ENCODE results near the gene KSR2. TPM values are rescaled to one million over a fixed set of nuclear protein-coding genes. Genes with fewer than 3 reads are reported as not detected.

The KSR2 gene
- total RNA-seq, 4 donors from 2014 or later = under 0.01 to 0.06 (median 0.03) TPM

DNA sequence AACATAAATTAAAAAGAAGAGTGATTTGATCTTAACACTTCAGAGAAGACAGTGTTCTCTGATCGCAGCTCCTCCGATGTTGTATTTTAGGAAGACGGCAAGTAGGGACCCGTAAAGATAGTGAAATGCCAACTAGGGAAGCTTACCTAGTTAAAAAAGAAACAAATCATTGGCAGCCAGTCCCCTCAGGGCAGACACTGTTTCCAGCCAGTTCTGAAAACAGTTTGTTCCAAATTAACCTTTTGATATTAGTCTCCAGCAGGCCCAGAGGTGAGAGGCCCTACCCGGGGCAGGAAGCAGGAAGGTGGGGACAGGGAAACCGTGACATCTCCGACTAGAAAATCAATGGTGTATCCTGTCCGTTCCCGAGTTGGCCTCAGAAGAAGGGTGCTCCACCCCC lies 56.0 kb downstream of the KSR2 start:
- Histone ChIP-seq H3K27me3 (no peaks in the 10 kb centered on the region), H3K4me3 (no peak overlapping the region), H3K9me3 (peaks cover 0 to 10% (median 4%) of the 10 kb centered on the region in 4 donors), H3K36me3 (no peaks in the 10 kb centered on the region), H3K4me1 (no peaks in the 10 kb centered on the region), H3K27ac (replicated peaks in 1 of 4) (no peak overlapping the region)
- DNase-seq (ENCODE audit: extremely low spot score) = no peak
- TF ChIP-seq POLR2A (IDR thresholded peaks at IDR 0.05; ENCODE audit: low read depth) (no peak), EP300 (IDR thresholded peaks at IDR 0.05) (no peak), POLR2AphosphoS5 (IDR thresholded peaks at IDR 0.05) (no peak)
- TF ChIP-seq, protein P1, sequence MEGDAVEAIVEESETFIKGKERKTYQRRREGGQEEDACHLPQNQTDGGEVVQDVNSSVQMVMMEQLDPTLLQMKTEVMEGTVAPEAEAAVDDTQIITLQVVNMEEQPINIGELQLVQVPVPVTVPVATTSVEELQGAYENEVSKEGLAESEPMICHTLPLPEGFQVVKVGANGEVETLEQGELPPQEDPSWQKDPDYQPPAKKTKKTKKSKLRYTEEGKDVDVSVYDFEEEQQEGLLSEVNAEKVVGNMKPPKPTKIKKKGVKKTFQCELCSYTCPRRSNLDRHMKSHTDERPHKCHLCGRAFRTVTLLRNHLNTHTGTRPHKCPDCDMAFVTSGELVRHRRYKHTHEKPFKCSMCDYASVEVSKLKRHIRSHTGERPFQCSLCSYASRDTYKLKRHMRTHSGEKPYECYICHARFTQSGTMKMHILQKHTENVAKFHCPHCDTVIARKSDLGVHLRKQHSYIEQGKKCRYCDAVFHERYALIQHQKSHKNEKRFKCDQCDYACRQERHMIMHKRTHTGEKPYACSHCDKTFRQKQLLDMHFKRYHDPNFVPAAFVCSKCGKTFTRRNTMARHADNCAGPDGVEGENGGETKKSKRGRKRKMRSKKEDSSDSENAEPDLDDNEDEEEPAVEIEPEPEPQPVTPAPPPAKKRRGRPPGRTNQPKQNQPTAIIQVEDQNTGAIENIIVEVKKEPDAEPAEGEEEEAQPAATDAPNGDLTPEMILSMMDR (IDR thresholded peaks at IDR 0.05) = no peak
- WGBS = 85% methylated on average over 9 of the region's 9 CpGs
- intact Hi-C loops (cut with DNase I) = no loop called here

DNA sequence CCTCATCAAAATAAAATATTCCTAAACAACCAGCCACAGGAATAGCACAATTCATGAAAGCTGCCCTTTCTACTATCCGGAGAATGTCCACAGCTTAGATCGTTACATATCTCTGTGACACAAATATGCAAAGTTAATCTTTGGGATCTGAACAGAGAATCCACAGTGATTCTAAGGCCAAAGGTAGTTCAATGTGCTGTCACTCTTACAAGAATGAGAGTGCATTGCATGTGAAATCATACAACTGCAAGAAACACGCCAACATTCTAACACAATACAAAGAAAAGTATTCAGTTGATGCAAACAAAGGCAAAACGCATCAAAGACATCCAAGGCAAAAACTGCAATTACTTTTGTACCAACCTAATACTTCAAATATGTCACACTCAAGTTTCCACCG lies 60.4 kb downstream of the KSR2 start:
- TF ChIP-seq EP300 (IDR thresholded peaks at IDR 0.05) = no peak
- TF ChIP-seq, protein P1 (IDR thresholded peaks at IDR 0.05) = no peak
- no peak for TF ChIP-seq POLR2A (IDR thresholded peaks at IDR 0.05; ENCODE audit: low read depth)
- no peak for TF ChIP-seq POLR2AphosphoS5 (IDR thresholded peaks at IDR 0.05)
- H3K4me1 ChIP-seq = no peaks in the 10 kb centered on the region
- 77% methylated on average over 5 of the region's 5 CpGs for WGBS
- H3K27ac ChIP-seq (replicated peaks in 1 of 4) = no peak overlapping the region
- intact Hi-C loops (cut with DNase I) = no loop called here
- H3K36me3 ChIP-seq = no peaks in the 10 kb centered on the region
- peaks cover 0 to 8% (median 0%) of the 10 kb centered on the region in 4 donors for H3K27me3 ChIP-seq
- no peak for DNase-seq (ENCODE audit: extremely low spot score)
- H3K4me3 ChIP-seq = no peak overlapping the region
- H3K9me3 ChIP-seq = peaks cover 0 to 10% (median 4%) of the 10 kb centered on the region in 4 donors

DNA sequence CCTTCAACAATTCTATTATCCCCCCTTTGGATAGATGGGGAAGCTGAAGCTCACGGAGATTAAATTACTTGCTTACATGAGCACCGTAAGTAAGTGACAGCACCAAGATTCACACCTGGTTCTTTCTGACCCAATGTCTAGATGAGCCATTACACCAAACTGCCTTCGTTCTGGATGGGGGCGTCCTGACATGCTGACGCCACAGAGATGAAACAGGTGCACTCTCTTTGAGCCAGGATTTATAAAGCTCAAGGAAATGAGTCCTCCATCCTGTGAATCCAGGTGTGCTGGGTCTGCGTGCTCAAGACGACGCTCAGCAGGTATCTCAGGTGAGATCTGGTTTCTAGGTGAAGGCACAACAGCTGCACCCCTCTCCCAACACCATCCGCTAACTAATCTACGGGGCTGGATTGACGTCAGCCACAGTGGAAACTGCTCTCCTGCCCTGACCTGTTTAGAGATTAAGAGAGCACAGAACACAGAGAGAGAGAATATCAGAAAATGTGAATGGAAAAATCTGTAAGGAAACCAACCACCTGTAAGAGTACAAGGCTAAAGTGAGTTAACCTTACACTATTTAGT lies 61.6 kb downstream of the KSR2 start:
- WGBS = 35% methylated on average over 11 of the region's 11 CpGs
- no peak for DNase-seq (ENCODE audit: extremely low spot score)
- H3K27ac ChIP-seq (replicated peaks in 1 of 4) = no peak overlapping the region

DNA sequence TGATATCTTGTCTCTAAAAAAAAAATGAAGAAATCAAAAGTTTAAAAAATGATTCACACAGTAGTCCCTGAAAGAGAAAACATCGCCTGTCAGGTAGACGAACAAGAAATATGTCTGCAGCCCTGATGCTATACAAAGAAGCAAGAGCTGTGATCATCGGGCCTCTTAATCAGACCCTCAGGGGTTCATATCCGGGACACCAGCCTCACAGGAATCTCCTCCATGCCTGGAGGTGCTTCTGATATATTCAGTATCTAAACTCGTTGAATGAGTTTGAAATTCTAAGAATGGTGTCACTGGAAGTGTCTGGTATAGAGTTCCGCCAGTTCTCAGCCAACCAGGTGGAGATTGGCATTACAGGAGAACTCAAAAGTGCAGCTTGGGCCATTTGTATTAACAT lies 64.7 kb downstream of the KSR2 start:
- no peaks in the 10 kb centered on the region for H3K4me1 ChIP-seq
- 83% methylated on average over 6 of the region's 6 CpGs for WGBS
- DNase-seq (ENCODE audit: extremely low spot score) = no peak
- H3K4me3 ChIP-seq = no peak overlapping the region
- peaks cover 0 to 7% (median 3%) of the 10 kb centered on the region in 4 donors for H3K9me3 ChIP-seq
- H3K27ac ChIP-seq (replicated peaks in 1 of 4) = no peak overlapping the region
- TF ChIP-seq, protein P1 (IDR thresholded peaks at IDR 0.05) = no peak
- TF ChIP-seq EP300 (IDR thresholded peaks at IDR 0.05) (no peak), POLR2A (IDR thresholded peaks at IDR 0.05; ENCODE audit: low read depth) (no peak), POLR2AphosphoS5 (IDR thresholded peaks at IDR 0.05) (no peak)
- peaks cover 0 to 8% (median 0%) of the 10 kb centered on the region in 4 donors for H3K27me3 ChIP-seq
- intact Hi-C loops (cut with DNase I) = no loop called here
- H3K36me3 ChIP-seq = no peaks in the 10 kb centered on the region

More for the DNA sequence above, 61.6 kb downstream of the KSR2 start:
- Histone ChIP-seq H3K4me1 (no peaks in the 10 kb centered on the region), H3K27me3 (peaks cover 0 to 8% (median 0%) of the 10 kb centered on the region in 4 donors), H3K4me3 (no peak overlapping the region), H3K36me3 (no peaks in the 10 kb centered on the region), H3K9me3 (peaks cover 0 to 10% (median 4%) of the 10 kb centered on the region in 4 donors)
- intact Hi-C loops (cut with DNase I) = no loop called here
- TF ChIP-seq, protein P1 (IDR thresholded peaks at IDR 0.05) = no peak
- TF ChIP-seq POLR2A (IDR thresholded peaks at IDR 0.05; ENCODE audit: low read depth) (no peak), POLR2AphosphoS5 (IDR thresholded peaks at IDR 0.05) (no peak), EP300 (IDR thresholded peaks at IDR 0.05) (no peak)
